ENCODE measurements around the gene IFIT5.
"Not testable (repeated sequence)": the region's sequence is repeated elsewhere in the genome, so short reads cannot be mapped to it uniquely, and the experiment has no call there.

Gene IFIT5

DNA sequence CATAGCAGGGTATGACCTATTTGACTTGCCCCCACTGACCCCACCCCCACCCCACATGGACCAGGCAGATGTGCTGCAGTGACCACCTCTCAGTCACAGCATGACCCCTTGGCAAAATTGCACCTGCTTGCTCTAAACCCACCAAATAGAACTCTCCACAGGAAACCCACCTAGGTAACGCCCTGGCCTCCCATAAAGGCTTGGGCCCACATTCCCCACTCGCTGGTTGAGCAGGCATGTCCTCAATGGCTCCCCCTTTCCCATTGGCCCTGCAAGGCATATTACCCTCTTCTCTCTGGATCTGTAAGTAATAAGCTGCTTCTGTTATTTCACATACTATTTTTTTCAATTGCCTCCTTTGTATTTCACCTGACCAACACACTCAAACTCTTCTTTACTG lies 19.2 kb upstream of the IFIT5 start:
- DNase-seq: no peak

DNA sequence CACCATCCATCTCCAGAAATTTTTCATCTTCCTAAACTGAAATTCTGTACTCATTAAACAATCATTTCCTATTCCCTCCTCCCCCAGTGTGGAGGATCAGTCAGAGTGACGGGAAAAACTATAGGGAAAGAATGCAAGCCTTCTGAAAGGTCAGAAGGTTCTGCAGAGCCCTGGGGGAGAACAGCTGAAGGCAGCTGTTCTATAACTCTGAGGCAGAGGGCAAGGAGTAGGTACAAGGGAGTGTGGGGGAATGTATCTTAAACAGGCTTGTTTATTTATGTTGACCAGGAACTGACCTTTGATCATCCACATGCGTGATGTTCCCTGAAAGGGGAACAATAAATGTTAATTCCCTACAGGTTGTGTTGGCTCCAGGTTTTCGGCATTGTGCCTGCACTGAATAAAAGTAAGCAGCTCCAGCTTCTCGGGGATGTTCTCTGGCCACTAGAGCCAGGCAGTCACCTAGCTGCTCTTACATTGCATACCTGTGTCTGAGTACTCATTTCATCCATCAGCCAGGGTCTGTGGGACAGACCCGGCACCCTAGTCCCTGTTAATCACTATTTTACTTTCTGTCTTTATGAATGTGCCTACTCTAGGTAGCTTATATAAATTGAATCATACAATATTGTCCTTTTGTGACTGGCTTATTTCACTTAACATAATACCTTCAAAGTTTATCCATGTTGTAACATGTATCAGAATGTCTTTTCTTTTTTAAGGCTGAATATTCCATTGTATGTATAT lies 16.2 kb upstream of the IFIT5 start:
- no peak for DNase-seq

DNA sequence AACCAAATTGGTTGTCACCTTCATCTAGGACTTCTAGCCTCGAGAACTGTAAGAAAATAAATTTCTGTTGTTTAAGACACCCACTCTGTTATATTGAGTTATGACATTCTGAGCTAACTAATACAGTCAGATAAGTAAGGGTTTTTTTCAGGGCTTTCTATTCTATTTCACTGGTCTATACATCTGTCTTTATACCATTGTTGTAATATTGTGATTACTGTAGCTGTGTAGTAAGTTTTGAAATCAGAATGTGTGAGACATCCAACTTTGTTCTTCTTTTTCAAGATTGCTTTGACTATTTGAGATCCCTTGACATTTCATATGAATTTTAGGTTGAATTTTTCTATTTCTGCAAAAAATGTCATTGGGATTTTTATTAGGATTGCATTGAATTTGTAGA lies 14.4 kb upstream of the IFIT5 start:
- no peak for DNase-seq

DNA sequence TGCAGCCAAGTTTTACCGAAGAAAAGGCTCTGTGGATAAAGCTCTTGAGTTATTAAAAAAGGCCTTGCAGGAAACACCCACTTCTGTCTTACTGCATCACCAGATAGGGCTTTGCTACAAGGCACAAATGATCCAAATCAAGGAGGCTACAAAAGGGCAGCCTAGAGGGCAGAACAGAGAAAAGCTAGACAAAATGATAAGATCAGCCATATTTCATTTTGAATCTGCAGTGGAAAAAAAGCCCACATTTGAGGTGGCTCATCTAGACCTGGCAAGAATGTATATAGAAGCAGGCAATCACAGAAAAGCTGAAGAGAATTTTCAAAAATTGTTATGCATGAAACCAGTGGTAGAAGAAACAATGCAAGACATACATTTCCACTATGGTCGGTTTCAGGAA lies 11.3 kb upstream of the IFIT5 start:
- DNase-seq: no peak

DNA sequence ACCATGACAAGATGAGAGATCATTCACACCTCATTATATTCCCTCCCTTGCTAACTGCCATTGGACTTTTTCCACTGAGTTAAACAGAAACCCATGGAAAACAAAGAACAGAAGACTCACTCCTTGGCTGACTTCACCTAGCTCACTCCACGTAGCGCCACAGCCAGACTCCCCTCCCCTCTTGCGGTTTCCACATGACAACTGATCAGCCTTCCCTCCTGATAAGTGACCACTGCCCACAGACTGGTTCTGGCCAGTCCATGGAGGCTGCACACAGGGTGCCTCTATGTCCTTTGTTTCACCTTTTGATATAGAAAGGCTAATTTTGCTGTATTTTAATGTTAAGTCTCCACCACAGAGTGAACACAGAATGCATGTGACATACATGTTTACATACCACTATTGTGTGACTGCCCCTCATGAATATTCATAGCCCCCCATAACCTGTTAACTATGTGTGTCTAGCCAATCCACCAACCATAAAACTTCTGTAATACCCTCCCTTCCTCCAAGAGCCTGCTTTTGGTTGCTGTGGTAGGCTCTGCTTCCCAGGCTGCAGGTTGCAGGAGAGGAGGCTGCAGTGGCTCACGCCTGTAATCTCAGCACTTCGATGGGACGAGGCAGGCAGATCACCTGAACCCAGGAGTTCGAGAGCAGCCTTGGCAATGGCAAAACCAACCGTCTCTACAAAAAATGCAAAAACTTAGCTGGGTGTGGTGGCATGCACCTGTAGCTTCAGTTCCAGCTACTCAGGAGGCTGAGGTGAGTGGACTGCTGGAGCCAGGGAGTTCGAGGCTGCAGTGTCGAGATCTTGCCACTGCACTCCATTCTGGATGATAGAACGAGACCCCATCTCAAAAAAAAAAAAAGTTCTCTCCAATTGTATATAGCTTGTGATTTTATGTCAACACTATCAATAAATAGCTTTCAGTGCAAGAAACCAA lies 10.0 kb upstream of the IFIT5 start:
- no peak for DNase-seq

DNA sequence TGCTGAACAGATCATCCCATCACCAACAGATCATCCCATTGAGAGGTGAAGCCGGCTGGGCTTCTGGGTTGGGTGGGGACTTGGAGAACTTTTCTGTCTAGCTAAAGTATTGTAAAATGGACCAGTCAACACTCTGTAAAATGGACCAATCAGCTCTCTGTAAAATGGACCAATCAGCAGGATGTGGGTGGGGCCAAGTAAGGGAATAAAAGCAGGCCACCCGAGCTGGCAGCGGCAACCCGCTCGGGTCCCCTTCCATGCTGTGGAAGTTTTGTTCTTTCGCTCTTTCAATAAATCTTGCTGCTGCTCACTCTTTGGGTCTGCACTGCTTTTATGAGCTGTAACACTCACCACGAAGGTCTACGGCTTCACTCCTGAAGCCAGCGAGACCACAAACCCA lies 8.2 kb upstream of the IFIT5 start:
- not testable (repeated sequence) for DNase-seq

DNA sequence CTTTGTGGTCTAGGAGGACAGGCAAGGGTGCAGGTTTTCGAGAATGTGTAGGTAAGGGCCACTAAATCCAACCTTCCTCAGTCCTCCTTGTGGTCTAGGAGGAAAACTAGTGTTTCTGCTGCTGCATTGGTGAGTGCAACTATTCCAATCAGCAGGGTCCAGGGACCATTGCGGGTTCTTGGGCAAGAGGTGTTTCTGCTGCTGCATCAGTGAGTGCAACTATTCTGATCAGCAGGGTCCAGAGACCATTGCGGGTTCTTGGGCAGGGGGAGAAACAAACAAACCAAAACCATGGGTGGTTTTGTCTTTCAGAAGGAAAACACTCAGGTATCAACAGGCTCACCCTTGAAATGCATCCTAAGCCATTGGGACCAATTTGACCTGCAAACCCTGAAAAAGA lies 6.6 kb upstream of the IFIT5 start:
- not testable (repeated sequence) for DNase-seq

DNA sequence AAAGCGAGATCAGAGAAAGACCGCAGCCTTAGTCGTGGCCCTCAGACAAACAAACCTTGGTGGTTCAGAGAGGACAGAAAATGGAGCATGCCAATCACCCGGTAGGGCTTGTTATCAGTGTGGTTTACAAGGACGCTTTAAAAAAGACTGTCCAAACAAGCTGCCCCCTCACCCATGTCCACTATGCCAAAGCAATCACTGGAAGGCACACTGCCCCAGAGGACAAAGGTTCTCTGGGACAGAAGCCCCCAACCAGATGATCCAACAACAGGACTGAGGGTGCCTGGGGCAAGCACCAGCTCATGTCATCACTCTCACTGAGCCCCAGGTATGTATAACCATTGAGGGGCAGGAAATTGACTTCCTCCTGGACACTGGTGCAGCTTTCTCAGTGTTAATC lies 5.1 kb upstream of the IFIT5 start:
- not testable (repeated sequence) for DNase-seq

DNA sequence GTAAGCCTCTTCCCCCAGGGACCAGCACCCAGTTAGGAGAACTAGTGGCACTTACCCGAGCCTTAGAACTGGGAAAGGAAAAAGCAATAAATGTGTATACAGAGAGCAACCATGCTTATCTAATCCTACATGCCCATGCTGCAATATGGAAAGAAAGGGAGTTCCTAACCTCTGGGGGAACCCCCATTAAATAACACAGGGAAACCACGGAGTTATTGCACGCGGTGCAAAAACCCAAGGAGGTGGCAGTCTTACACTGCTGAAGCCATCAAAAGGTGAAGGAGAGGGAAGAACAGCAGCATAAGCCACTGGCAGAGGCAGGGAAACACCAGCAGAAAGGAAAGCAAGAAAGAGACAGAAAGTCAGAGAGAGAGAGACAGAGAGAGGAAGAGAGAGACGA lies 3.8 kb upstream of the IFIT5 start:
- DNase-seq: not testable (repeated sequence)

DNA sequence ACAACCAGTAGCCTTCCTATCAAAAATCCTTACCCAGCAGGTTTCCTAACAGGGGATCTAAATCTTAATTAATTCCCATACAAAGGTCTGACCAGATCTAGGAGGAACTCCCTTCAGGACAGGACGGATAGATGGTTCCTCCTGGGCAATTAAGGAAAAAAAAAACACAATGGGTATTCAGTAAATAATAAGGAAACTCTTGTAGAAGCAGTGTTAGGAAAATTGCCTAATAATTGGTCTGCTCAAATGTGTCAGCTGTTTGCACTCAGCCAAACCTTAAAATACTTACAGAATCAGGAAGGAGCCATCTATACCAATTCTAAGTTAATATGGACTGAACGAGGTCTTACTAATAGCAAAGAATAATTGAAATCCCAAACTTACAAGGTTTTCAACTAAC lies 3.2 kb upstream of the IFIT5 start:
- DNase-seq: not testable (repeated sequence)

DNA sequence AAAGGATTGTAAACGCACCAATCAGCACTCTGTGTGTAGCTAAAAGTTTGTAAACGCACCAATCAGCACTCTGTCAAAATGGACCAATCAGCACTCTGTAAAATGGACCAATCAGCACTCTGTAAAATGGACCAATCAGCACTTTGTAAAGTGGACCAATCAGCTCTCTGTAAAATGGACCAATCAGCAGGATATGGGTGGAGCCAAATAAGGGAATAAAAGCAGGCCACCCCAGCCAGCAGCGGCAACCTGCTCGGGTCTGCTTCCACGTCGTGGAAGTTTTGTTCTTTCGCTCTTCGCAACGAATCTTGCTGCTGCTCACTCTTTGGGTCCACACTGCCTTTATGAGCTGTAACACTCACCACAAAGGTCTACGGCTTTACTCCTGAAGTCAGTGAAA lies 2.1 kb upstream of the IFIT5 start:
- DNase-seq: peak; percentile 54 to 56

DNA sequence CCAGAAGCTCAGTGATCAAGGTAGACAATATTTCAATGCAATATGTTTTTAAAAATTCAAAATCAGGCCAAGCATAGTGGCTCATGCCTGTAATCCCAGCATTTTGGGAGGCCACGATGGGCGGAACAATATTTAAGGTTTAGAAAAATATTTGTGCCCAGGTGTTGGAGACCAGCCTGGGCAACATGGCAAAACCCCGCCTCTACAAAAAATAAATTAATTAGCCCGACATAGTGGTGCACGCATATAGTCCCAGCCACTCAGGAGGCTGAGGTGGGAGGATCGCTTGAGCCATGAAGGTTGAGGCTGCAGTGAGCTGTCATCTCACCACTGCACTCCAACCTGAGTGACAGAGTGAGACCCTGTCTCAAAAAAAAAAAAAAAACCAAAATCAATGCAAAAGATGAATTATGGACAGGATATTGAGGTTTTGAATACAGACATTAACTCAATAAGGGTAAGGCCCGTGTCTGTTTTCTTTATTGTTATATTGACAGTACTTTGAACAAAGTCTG lies 913 bp upstream of the IFIT5 start:
- no peak for DNase-seq

DNA sequence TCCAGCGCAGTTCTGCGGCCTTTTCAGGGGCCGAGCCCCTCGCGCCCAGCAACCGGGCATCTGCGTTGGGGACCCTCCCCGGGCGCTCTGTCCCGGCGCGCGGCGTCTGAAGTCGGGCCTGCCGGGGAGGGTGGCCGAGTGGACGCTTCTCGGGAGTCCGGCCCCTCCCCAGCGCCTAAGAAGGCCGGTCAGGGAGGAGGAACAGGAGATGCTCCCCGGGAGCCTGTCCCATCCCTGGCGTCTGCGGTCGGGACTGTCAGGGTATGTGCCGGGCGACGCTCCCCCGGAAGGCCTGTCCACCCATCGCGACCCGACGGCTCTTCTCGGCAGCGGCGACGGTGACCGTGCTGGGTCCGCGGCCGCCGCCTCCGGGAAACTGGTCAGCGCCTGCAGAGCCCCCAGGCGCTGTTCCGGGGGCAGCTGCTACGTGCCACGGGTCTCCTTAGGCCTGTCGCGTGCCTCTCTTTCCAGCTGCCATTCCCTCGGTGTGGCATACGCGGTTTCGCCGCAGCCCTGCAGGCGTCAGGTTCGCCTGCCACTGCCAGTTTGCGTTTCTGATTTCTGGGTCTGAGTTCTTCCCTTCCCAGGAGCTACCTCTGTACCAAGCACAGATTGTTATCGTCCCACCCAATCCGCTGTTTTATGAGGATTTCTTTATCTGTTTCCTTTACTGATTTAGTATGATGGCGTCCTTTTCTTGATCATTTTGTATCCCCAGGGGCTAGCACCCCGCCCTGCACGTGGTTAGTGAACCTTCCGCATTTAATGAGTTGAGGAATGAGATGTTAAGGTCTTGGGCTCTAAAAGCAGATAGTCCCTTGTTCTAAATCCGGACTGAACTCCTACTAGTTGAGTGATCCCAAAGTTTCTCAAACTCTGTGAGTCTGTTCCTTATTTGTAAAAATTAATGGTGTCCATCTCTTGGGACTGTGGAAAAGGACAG lies 782 bp downstream of the IFIT5 start:
- peak; percentile 27 to 44 for DNase-seq

DNA sequence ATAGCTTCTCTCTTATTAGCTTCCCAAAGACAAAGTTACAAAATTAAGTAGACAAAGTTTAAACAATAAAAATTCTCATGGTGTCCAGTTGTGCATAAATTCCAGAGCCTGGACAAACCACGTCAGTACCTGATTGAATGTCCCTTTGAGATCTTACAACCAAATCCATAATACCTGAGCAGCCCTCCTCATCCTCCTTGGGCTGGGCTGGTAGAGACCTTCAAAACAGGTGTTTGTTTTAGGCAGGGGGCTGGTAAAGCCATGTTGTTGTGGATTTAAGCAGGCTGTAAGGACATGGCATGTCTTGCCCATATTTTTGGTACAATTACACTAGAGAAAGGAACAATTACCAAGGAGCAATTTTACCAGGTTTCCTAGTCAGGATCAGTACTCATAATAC lies 2.1 kb downstream of the IFIT5 start:
- DNase-seq: no peak

DNA sequence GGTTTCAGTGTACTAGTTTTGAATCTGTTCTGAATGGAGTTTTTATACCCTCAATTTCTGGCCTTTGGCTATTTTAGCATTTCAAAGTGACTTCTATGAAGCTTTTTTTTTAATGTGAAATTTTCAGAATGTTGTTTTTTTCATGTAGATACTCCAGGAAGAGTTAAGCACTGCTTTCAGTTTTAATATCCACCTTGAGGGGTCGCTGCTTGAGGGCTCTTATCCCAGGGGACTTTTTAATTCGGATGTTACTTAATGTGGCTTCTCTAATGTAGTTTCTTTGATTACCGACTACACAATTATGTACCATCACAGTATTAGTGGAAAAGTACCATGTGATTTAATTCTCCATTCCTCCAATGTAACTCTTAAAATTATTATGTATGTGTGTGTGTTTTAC lies 5.2 kb downstream of the IFIT5 start:
- peak in 1 of 2 donors; percentile 46 for DNase-seq

DNA sequence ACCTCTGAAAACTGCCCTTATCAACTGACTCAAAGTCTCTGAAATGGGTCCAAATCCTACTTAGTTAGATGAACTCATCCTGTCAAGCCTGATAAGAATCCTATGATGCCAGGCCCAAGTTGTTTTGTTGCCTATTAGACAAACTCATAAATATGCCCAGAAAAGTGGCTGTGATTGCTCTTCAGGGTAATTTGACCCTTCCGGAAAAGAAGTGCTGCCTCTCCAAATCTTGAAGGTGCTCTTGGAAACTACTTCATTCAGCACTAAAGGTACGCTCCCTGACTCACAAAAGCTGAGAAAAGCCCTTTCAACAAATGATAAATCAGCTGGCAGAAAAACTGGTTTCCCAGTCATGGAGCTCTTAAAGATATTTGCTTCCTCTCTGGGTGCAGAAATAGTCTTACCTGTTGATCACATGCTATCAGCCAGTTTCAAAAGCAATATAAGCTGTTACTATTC lies 6.7 kb downstream of the IFIT5 start:
- DNase-seq: no peak

DNA sequence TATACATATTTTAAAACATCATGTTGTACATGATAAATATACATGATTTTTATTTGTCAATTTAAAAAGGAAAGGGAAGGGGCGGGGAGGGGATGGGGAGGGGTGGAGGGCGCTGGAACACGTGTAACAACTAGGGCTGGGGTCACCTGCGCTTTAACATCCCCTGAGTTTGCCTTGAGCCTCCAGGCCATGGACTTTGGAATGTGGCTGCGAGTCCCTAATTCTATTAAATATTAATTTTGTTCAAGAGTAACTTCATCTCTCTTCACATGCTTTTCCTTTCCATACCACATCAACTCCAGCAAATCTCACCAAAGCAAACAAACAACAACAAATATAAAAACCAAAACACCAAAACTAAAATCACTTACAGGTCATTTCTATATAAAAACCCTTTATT lies 10.6 kb downstream of the IFIT5 start:
- DNase-seq: no peak

DNA sequence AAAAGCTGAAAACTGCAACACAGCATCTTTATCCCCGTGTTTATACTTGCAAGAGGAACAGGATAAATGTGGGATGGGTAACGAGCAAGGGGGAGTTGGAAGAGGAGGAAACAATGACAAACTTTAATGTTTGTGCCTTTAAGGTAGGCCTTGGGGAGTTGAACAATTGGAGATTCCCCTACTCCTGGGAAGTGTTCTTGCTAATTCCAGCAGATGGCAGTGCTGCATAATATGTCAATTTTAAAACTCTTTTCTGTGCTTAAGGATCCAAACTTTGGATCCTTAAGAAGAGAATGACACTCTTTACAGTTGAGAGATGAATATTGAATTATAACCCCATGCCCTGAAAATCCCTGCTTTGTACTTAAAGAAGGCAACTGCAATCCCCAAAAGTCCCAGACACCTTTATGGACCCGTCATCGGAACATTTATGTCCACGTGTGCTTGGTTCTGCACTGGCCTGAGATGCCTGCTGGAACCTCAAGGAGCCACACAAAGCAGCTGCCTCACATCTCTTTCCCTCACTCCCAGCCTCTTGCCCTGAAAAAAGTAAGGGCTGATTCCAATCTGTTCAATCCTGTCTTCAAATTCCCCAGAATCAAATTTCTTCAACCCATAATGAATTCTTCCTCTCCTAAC lies 12.0 kb downstream of the IFIT5 start:
- DNase-seq: peak in 1 of 2 donors; percentile 43

DNA sequence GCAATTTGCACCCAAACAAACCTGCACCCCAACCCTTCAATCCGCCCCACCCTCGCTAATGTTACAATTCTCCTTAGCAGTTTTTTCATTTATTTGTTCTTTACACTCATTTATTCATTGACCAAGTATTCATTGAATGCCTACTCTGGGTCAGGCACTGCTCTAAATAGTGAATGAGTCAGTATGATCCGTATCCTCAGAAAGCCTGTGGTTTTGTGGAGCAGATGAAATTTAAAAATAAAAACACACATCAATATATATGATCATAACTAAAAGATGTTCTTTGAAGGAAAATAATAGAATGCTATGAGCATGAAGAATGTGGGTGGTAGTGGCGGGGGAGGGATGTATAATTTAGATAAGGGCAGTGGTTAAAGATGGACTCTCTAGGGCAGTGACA lies 13.3 kb downstream of the IFIT5 start:
- DNase-seq: no peak

DNA sequence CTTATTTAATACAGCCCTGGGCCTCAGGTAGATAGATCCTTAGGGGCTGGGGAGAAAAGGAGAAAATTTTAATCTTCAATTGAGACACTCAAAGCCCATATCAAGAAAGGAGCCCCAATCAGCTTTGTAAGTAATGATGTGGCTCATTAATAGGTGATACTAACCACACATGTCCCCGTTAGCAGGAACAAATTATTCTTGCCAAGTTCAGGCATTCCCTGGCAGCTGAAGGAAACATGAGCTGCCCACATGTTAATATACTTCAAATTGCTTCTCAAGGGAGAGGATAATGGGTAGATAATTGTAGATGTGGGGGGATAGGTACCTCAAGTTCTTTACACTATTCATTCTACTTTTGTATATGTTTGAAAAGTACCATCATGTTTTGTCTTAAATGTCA lies 14.5 kb downstream of the IFIT5 start:
- no peak for DNase-seq

DNA sequence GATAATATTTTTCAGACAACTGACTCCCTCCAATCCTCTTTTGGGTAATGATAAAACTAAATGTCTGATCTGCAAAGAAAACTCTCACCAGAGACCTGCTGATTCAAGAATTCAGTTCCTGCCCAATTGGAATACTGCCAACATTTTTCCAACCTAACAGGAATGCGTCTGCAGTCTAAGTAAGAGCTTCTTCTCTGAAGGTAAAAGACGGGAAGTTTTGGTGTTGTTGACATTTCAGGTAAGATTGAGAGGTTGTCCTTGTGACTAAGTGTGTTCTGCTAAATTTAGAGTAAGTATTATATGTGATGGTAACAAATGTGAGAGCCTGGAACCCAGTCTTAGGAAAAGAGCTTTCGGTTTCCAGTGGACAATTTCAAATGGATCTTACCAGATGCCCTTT lies 17.6 kb downstream of the IFIT5 start:
- DNase-seq: no peak

DNA sequence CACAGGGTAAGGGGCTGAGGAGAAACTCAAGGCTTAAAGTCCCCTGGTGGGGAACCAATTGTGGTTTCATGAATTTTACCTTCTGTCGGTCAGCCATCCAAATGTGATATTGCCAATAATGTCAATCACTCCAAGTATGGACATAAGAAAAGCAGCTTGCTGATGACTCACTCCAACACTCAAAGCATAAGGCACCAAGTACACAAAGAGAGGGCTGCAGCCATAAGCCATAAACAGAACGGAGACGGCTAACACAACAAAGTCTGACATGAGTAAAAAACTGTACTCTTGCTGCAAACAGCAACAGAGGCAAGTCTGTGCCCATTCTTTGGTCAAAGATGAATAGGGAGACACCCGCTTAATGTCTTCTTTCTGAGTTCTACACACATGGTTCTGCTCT lies 24.2 kb downstream of the IFIT5 start:
- no peak for DNase-seq
